NCI-H526 treated with DMSO at 0.1 percent for 48 hours (cell line): ENCODE data around the gene AGBL3.

Source experiments
- DNase-seq: peaks from one replicate; lab custom pipeline; 2025; lab: John Stamatoyannopoulos, UW

Gene AGBL3

GRCh38 chr7:135147899-135148721 is 161.8 kb downstream of the AGBL3 start, which contains the start of gene TMEM140:
TMEM140 (plus strand) TSS chr7:135148072; CDS start chr7:135164442, 16,370 bp downstream.
- DNase-seq: no peak

- no peak for DNase-seq
These were observed 163.9 kb downstream of the AGBL3 start for GRCh38 chr7:135150072-135150782.

- DNase-seq: no peak
These were observed 164.8 kb downstream of the AGBL3 start for GRCh38 chr7:135151132-135151531.

DNA sequence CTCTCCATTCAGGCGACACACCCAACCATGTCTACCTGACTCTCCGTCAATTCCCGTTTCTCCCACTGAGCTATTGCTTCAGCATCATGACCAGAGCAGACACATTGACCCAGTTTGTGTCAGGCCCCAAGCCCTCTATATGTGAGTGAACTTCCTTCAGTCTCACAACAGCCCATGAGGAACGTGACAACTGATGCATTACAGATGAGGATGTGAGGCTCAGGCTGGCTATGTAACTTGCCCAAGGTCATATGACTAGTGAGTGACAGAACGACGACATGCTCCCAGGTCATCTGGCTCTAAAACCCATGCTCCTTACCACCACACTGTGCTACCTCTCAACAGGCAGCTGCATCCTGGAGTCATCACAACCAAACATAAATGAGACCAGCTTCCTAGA is 165.2 kb downstream of the AGBL3 start:
- DNase-seq: no peak

GRCh38 chr7:135152442-135152841 is 166.1 kb downstream of the AGBL3 start:
- no peak for DNase-seq

DNA sequence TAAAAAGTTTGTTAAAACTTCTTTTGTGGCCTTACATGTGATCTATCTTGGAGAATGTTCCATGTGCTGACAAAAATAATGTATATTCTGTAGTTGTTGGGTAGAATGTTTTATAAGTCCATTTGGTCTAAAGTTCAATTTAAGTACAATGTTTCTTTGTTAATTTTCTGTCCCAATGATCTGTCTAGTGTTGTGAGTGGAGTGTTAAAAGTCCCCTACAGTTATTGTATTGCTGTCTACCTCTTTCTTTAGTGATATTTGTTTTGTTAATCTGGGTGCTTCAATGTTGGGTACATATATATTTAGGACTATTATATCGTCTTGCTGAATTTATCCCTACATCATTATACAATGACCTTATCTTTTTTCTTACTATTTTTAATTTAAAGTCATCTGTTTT is 168.4 kb downstream of the AGBL3 start:
- DNase-seq: no peak

- no peak for DNase-seq
These were observed 170.0 kb downstream of the AGBL3 start for GRCh38 chr7:135156290-135156689.

DNA sequence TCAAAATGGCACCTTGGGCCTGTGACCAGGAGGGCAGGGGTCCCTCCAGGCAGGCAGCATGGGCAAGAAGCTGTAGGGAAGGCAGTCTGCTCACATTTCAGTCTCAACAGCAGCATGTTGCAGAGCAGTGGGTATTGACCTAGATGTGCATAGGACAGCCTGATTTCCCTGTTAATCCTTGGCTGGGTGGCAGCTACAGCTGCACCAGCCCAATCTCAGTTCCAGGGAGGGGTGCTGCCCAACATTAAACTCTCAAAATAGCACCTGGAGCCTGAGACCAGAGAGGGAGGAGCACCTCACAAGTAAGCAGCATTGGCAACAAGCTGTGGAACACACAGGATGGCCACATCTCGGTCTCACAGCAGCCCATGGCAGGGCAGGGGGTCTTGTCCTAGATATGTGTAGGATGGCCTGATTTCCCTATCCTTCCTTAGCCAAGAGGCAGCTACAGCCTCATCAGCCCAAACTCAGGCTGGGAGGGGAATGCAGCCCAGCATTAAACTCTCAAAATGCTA is 171.9 kb downstream of the AGBL3 start:
- no peak for DNase-seq

GRCh38 chr7:135158874-135159273 is 172.6 kb downstream of the AGBL3 start:
- no peak for DNase-seq

GRCh38 chr7:135159359-135160085 is 173.2 kb downstream of the AGBL3 start:
- no peak for DNase-seq

DNA sequence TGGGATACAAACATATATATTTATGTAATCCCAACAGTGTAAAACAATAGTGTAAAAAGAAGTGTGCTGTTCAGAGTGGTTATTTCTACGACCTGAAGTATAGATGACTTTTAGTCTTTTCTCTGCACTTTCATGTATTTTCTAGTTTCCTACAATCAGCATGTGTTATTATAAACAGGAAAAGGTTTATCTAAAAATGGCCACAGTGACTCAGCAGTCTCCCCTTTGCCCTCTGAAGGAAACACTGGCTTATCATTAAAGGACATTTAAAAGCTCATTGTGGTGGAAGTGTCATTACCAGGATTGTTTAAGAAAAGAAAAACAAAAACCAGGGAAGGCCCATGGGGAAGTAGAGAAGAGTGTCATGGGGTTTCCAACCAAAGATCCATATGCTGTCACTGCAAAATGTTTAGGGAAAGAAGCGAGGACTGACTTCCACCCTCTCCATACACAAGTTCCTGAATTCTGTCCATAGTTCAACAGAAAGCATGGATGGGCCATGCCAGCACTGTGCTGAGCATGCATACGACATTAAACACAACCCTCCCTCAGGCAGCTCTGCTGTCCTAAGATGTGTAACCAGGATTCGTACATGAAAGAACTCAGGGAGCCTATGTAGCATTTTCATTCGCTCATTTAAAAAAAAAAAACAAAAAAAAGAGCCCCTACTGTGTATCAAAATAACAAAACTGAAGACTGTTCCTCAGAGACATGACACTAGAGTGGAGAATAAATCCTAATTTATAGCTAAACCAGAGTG is 174.0 kb downstream of the AGBL3 start:
- no peak for DNase-seq

DNA sequence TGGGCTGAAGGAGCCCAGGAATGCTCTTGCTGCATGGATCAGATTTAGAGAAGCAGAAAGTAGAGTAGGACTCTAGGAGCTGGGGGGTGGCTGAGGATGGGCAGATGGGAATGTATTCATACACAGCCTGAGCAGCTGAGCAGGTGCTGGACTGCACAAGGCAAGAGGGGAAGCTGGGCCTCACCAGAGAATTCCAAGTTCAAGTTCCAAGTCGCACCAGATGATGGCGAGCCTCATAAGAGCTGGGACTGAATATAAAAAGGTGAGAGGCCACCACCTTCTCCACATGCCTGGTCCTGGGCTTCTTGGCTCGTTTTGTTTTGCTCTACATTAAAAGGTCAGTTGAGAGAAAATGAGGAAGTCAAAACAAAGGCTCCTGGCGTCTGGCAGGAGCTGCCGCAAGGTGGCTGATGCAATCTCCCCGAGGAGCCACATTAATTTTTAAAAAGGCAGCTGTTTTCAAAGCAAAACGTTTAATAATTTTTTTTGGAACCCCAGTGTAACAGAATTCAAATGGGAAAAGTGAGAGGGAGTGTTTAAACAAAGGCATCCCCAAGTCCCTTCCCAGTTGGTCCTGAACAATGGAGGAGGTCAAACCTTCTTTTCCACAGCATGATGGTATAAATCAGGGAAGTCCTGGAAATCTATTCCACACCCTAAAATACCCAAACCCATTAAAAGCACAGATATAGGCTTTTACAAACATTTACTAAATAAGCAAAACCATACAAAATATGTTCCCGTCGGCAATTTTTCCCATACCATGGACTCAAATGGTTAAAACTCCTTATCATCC is 174.7 kb downstream of the AGBL3 start:
- no peak for DNase-seq

- no peak for DNase-seq
These were observed 175.4 kb downstream of the AGBL3 start for GRCh38 chr7:135161669-135162068.

DNA sequence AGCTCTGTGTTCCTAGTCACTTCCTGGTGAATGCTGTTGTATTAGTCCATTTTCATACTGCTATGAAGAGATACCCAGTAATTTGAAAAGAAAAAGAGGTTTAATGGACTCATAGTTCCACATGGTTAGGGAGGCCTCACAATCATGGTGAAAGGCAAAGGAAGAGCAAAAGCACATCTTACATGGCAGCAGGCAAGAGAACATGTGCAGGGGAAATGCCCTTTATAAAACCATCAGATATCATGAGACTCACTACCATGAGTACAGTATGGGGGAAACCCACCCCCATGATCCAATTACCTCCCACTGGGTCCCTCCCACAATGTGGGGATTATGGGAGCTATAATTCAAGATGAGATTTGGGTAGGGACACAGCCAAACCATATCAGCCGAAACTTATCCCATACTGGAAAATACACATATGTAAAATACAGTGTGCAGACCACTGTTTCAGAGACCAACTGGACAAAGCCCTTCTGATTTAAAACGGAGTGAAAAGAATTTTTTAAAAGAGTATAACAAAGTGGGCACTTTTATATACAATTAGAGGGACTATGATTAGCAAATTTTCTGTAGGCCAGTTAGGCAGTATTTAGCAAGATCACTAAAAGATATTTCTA is 176.2 kb downstream of the AGBL3 start:
- DNase-seq: no peak

DNA sequence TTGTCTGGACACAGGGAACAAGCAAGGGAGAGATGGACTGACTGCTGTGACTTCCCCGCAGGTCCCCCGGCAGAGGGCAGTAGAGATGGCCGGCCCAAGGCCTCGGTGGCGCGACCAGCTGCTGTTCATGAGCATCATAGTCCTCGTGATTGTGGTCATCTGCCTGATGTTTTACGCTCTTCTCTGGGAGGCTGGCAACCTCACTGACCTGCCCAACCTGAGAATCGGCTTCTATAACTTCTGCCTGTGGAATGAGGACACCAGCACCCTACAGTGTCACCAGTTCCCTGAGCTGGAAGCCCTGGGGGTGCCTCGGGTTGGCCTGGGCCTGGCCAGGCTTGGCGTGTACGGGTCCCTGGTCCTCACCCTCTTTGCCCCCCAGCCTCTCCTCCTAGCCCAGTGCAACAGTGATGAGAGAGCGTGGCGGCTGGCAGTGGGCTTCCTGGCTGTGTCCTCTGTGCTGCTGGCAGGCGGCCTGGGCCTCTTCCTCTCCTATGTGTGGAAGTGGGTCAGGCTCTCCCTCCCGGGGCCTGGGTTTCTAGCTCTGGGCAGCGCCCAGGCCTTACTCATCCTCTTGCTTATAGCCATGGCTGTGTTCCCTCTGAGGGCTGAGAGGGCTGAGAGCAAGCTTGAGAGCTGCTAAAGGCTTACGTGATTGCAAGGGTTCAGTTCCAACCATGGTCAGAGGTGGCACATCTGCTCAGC is 178.2 kb downstream of the AGBL3 start:
- no peak for DNase-seq

GRCh38 chr7:135165862-135166261 is 179.6 kb downstream of the AGBL3 start:
- no peak for DNase-seq

GRCh38 chr7:135166338-135166990 is 180.2 kb downstream of the AGBL3 start:
- DNase-seq: no peak

DNA sequence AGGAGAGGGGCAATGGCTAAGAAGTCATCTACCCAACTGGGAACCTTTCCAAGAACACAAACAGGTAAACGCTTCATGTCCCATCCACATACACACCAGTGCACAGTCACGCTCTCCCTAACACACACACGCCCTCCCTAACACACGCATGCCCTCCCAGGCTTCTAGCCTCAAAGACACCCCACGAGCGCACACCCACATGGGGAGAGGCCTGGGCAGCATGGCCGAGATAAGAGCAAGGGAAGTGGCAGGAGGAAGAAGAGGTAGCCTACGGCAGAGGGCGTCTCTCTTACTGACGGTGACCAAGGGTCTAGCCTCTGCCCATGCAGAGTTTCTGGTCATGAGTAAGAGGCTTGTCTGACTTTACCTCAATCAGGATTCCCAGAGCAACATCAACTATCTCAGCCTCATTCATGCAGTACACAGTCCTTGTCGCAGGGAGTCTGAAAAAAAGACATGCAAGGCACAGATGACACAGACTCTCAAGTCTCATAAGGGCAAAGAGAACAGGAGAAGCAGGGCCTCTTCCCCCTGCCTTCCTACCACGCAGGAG is 181.1 kb downstream of the AGBL3 start:
- DNase-seq: no peak

DNA sequence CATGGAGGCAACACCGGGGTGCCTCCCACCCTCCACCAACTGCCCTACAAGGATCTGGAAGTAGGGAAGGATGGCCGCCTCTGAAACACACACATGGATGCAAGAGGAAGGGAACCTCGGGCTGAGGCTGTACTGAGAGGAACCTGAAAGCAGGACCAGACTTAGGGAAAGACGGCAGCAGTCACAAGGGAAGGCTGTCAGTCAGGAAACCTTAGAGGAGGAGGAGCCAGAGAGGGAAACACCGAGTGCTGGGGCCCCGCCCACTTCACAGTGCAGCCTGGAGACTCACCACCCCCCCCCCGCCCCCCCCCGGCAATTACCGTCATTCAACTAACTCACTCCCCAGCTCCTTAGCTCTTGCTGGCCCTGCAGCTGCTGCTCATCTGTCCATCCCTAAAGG is 181.7 kb downstream of the AGBL3 start:
- no peak for DNase-seq
